ENCODE measurements around the gene ARRB2. TPM values are rescaled to one million over a fixed set of nuclear protein-coding genes. Genes with fewer than 3 reads are reported as not detected.

Gene ARRB2
- total and polyA plus RNA-seq, 2 of the 4 experiments (the other 2 are of a cell fraction) = 3.9 to 10.6 TPM

DNA sequence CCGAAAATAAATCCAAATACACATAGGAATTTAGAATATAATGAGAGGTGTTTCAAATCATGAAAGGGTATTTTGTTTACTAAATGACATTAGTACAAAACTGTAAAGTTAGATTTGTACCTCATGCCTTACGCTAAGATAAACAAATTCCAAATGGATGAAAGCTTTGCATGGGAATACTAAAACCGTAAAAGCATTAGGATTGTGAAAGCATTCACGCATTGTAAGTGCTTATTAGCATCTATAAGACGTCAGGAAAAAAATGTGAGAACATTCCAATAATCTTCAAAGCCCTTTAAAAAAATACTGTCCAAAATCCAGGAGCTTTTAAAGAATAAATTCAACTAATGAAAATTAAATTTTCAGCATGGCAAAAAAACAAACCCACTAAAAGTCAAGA, 44.1 kb upstream of the ARRB2 start:
- H3K9me1 ChIP-seq (ENCODE audit: insufficient read depth, low read length) = no peaks in the 10 kb centered on the region
- H3K4me3 ChIP-seq (ENCODE audit: insufficient read depth, low read depth, low read length) = no peak overlapping the region
- DNase-seq = peak; percentile 34
- no peaks in the 10 kb centered on the region for H4K20me1 ChIP-seq (ENCODE audit: insufficient read depth, low read length)
- CTCF ChIA-PET = no interaction called here
- no peaks in the 10 kb centered on the region for H3K4me1 ChIP-seq (ENCODE audit: control insufficient read depth, insufficient read depth, low read length)
- H3K36me3 ChIP-seq (ENCODE audit: control insufficient read depth, insufficient read depth, low read length) = peaks cover 6% of the 10 kb centered on the region
- no peak overlapping the region for H3K23ac ChIP-seq (ENCODE audit: low read depth, low read length)
- POLR2A ChIA-PET (ENCODE audit: unreplicated experiment) = no interaction called here
- no peak overlapping the region for H2AK9ac ChIP-seq (replicated peaks; ENCODE audit: low read depth, low read length, poor library complexity)
- no peak overlapping the region for H2BK120ac ChIP-seq (ENCODE audit: low read depth, low read length)
- intact Hi-C loops (cut with micrococcal nuclease) = no loop called here
- H4K8ac ChIP-seq (ENCODE audit: low read depth in 2 of 2, low read length in 2 of 2) = no peak overlapping the region
- no peak overlapping the region for H4K91ac ChIP-seq (ENCODE audit: insufficient read depth, low read depth, low read length)
- no peak overlapping the region for H3K9ac ChIP-seq (ENCODE audit: low read depth, low read length)
- H3K79me1 ChIP-seq (ENCODE audit: low read depth in 1 of 2, low read length in 2 of 2) = no peaks in the 10 kb centered on the region
- no peak overlapping the region for H2AK5ac ChIP-seq (ENCODE audit: low read depth, low read length)
- no peak overlapping the region for H3K27ac ChIP-seq (ENCODE audit: insufficient read depth, low read length)
- no peak overlapping the region for H4K5ac ChIP-seq (ENCODE audit: low read depth, low read length)
- H3K4me2 ChIP-seq (ENCODE audit: low read depth, low read length) = no peak overlapping the region
- H3K9me3 ChIP-seq (ENCODE audit: control insufficient read depth, insufficient read depth, low read length) = no peaks in the 10 kb centered on the region
- H2AFZ ChIP-seq (replicated peaks; ENCODE audit: low read length, poor library complexity) = no peak overlapping the region
- H2BK5ac ChIP-seq (ENCODE audit: low read depth, low read length, poor library complexity, severe bottlenecking) = no peak overlapping the region
- no peak overlapping the region for H2BK20ac ChIP-seq (ENCODE audit: low read depth, low read length)
- no peak overlapping the region for H3K18ac ChIP-seq (ENCODE audit: low read depth, low read length)
- no TSS peak for BruUV-seq (replicated peaks)
- H2BK15ac ChIP-seq (ENCODE audit: low read depth, low read length) = no peak overlapping the region
- in situ Hi-C loops (cut with MboI; ENCODE audit: low sequenced_read_pairs) = no loop called here
- TF ChIP-seq CEBPB (IDR thresholded peaks at IDR 0.05; ENCODE audit: low read depth, low read length) (0 out of 2 replicates have a peak, but pooled peaks have one; percentile 9), RCOR1 (IDR thresholded peaks at IDR 0.05; ENCODE audit: insufficient replicate concordance, low read length) (no peak)
- H3K27me3 ChIP-seq (ENCODE audit: control insufficient read depth, insufficient read depth, low read length) = peaks cover 22% of the 10 kb centered on the region
- H3K4ac ChIP-seq (ENCODE audit: low read depth, low read length) = no peak overlapping the region
- dilution Hi-C loops (cut with HindIII; ENCODE audit: low sequenced_read_pairs, unreplicated experiment) = no loop called here
- H3K56ac ChIP-seq (ENCODE audit: extremely low read depth, insufficient read depth, low read length) = no peak overlapping the region
- ATAC-seq (ENCODE audit: low read depth) = peak; percentile 29; the same call in 1 of the 2 replicates
- H3K14ac ChIP-seq (replicated peaks; ENCODE audit: low read depth, low read length) = no peak overlapping the region
- no CpG with 5 or more reads among the region's 5 CpGs for WGBS, 2 experiments (ENCODE audit: extremely low coverage in 2 of 2, insufficient read length in 1 of 2)
